Thoracic aorta (tissue), 2 donors: Measurements from ENCODE around the gene SYNM. TPM values are rescaled to one million over a fixed set of nuclear protein-coding genes. Genes with fewer than 3 reads are reported as not detected.

Source experiments
- ATAC-seq: fragments of 150-250 bp; one replicate; pipeline ENCODE4 v1.8.0; 2017; ENCODE audit warnings: low read depth; ENCODE audit not compliant: insufficient number of reproducible peaks, low FRiP score
- DNase-seq: peaks from one replicate; pipeline ENCODE4 v3.0.0-alpha.2; 2020; ENCODE audit warnings: low spot score
- H3K27ac ChIP-seq, 2 donors: fragments of 200-600 bp; sonication (generic); 1 replicate in 1 of 2; 2 replicates in 1 of 2; pipeline ENCODE4 v1.5.1; 2016; ENCODE audit warnings: mild to moderate bottlenecking in 2 of 2, moderate library complexity in 2 of 2
- H3K27me3 ChIP-seq: fragments of 200-600 bp; sonication (generic); replicated peaks from 2 replicates; pipeline ENCODE4 v1.6.0; 2016; ENCODE audit warnings: mild to moderate bottlenecking; ENCODE audit not compliant: insufficient read depth
- H3K36me3 ChIP-seq: fragments of 200-600 bp; sonication (generic); one replicate; pipeline ENCODE4 v1.5.1; 2016
- H3K4me1 ChIP-seq, 2 donors: fragments of 200-600 bp; sonication (generic); 1 replicate in 1 of 2; 2 replicates in 1 of 2; pipeline versions ENCODE4 v1.5.1 to v1.6.0; 2016; ENCODE audit warnings: low read depth in 2 of 2, mild to moderate bottlenecking in 1 of 2; ENCODE audit not compliant: control insufficient read depth in 1 of 2
- H3K4me3 ChIP-seq: fragments of 200-600 bp; sonication (generic); 2 replicates; pipeline ENCODE4 v1.5.1; 2016; ENCODE audit warnings: mild to moderate bottlenecking
- H3K9me3 ChIP-seq: fragments of 200-600 bp; sonication (generic); 2 replicates; pipeline ENCODE4 v1.5.1; 2016
- CTCF ChIP-seq: fragments of 200-600 bp; sonication (generic); IDR thresholded peaks from one replicate; pipeline ENCODE4 v1.5.1; 2019; ENCODE audit warnings: antibody characterized with exemption
- total RNA-seq, 2 donors: library from RNA; depleted of rRNA; stranded (reverse); fragments of >200 nt; gene quantifications; one replicate each; pipeline versions ENCODE4 v1.1.0 to v1.2.3, GENCODE V29; 2016

Gene SYNM
- total RNA-seq, 2 donors from 2014 or later, result 60.9 to 102 TPM

DNA sequence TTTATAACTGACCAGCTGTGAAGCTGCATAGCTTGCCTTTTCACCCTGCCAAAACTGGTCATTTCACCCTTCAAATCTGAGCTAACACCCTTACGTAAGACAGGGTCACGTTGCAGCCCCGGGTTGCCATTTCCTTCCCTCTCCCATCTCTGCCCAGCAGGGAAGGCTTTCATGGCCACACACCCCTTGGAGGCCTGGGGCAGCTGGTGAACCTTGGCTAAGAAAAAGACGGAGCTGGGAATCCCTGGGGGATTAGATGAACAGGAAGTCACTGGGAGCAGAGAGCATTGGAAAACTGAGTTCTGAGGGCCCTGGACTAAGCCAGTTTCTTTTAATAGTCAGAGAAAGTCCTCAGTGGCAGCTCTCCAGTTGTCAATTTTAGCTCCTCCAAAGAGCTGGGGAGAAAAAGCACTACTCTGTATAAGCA, 76.7 kb downstream of the SYNM start:
- peak; percentile 79 for ATAC-seq
- H3K27ac ChIP-seq, result peak overlapping the region; percentile 84 to 86
- no peak for DNase-seq

DNA sequence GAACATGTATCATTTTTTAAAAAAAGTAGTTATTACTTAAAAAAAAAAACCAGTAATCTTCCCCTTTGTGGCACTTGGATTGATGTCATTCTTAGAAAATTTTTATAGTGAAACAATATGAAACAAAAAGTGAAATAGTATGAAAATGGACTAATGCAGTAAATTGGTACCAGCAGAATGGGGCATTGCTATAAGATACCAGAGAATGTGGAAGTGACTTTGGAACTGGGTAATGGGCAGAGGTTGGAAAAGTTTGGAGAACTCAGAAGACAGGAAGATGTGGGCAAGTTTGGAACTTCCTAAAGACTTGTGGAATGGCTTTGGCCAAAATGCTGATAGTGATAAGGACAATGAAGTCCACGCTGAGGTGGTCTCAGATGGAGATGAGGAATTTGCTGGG, 77.9 kb downstream of the SYNM start:
- no peak for ATAC-seq
- Histone ChIP-seq H3K27me3 (no peaks in the 10 kb centered on the region), H3K4me3 (no peak overlapping the region), H3K36me3 (no peaks in the 10 kb centered on the region), H3K27ac (no peak overlapping the region), H3K9me3 (no peaks in the 10 kb centered on the region), H3K4me1 (peaks cover 31 to 48% of the 10 kb centered on the region in 2 donors)
- TF ChIP-seq CTCF, result no peak
- DNase-seq, result no peak

More for the DNA sequence above, 76.7 kb downstream of the SYNM start:
- TF ChIP-seq CTCF, result no peak
- Histone ChIP-seq H3K9me3 (no peaks in the 10 kb centered on the region), H3K27me3 (no peaks in the 10 kb centered on the region), H3K4me3 (no peak overlapping the region), H3K36me3 (no peaks in the 10 kb centered on the region), H3K4me1 (peaks cover 28 to 48% of the 10 kb centered on the region in 2 donors)

Other genes starting within 250 kb of the SYNM start
- 1 to 10 TPM in 1 of 2 donors, not detected in 1; 2.5 TPM for gene PGPEP1L, start 97.3 kb upstream of the SYNM start, total RNA-seq
- 10 to 100 TPM; 14.2 to 32.8 TPM for gene TTC23, start 144.5 kb downstream of the SYNM start, total RNA-seq
- 10 to 100 TPM; 30.1 to 35.3 TPM for gene LRRC28, start 146.4 kb downstream of the SYNM start, total RNA-seq